HG02852 (cell line): ENCODE results near the gene SEMA4D.
A peak's percentile ranks its signal among the peaks of the same experiment; 100 is the strongest.

Source experiments
- ATAC-seq: cut with Tn5 transposase; IDR thresholded peaks from one replicate; pipeline ENCODE4 v1.9.1; 2021; ENCODE audit warnings: mild to moderate bottlenecking, moderate library complexity; ENCODE audit not compliant: unreplicated experiment

Gene SEMA4D

GRCh38 chr9:89497978-89498851, at the start of gene SEMA4D:
SEMA4D (minus strand) TSS chr9:89498113; CDS start chr9:89405456, 92,657 bp downstream.
- no peak for ATAC-seq

- no peak for ATAC-seq
These were observed 49.1 kb upstream of the SEMA4D start for GRCh38 chr9:89547000-89547399.

- ATAC-seq, result no peak
These were observed 46.4 kb upstream of the SEMA4D start for GRCh38 chr9:89544279-89544661.

GRCh38 chr9:89543621-89544278, 45.8 kb upstream of the SEMA4D start:
- no peak for ATAC-seq

- no peak for ATAC-seq
These were observed 45.2 kb upstream of the SEMA4D start for GRCh38 chr9:89543111-89543510.

GRCh38 chr9:89542401-89543021, 44.6 kb upstream of the SEMA4D start:
- ATAC-seq, result peak; percentile 60

- no peak for ATAC-seq
These were observed 43.9 kb upstream of the SEMA4D start for GRCh38 chr9:89541798-89542197.

GRCh38 chr9:89539374-89539773, 41.5 kb upstream of the SEMA4D start:
- ATAC-seq, result no peak

- no peak for ATAC-seq
These were observed 41.0 kb upstream of the SEMA4D start for GRCh38 chr9:89538871-89539270.

- ATAC-seq, result no peak
These were observed 39.3 kb upstream of the SEMA4D start for GRCh38 chr9:89537166-89537565.

- ATAC-seq, result peak; percentile 68
These were observed 38.7 kb upstream of the SEMA4D start for GRCh38 chr9:89536600-89536999.

GRCh38 chr9:89536145-89536574, 38.2 kb upstream of the SEMA4D start:
- ATAC-seq, result peak; percentile 66

GRCh38 chr9:89535461-89535860, 37.5 kb upstream of the SEMA4D start:
- no peak for ATAC-seq

- ATAC-seq, result no peak
These were observed 36.8 kb upstream of the SEMA4D start for GRCh38 chr9:89534515-89535287.

- ATAC-seq, result no peak
These were observed 35.6 kb upstream of the SEMA4D start for GRCh38 chr9:89533411-89534095.

GRCh38 chr9:89532944-89533343, 35.0 kb upstream of the SEMA4D start:
- ATAC-seq, result no peak

GRCh38 chr9:89532478-89532877, 34.6 kb upstream of the SEMA4D start:
- ATAC-seq, result no peak

GRCh38 chr9:89531766-89532165, 33.9 kb upstream of the SEMA4D start:
- ATAC-seq, result no peak

GRCh38 chr9:89530726-89531125, 32.8 kb upstream of the SEMA4D start:
- ATAC-seq, result no peak

- no peak for ATAC-seq
These were observed 31.5 kb upstream of the SEMA4D start for GRCh38 chr9:89529243-89530035.
